Measurements from ENCODE around the gene DLG2.
"Not testable (repeated sequence)": the region's sequence is repeated elsewhere in the genome, so short reads cannot be mapped to it uniquely, and the experiment has no call there.

DLG2 gene

GRCh38 chr11:83744620-83745192 lies 1882.4 kb downstream of the DLG2 start:
- no peaks in the 10 kb centered on the region for H3K4me1 ChIP-seq (ENCODE audit: control insufficient read depth, low read length)
- H3K27ac ChIP-seq (ENCODE audit: low read depth, low read length), result no peak overlapping the region
- H3K9me2 ChIP-seq (replicated peaks; ENCODE audit: control insufficient read depth, low read length), result no peaks in the 10 kb centered on the region
- no peaks in the 10 kb centered on the region for H3K79me2 ChIP-seq (ENCODE audit: control insufficient read depth, low read length)
- H3K27me3 ChIP-seq (ENCODE audit: control insufficient read depth, low read length), result no peaks in the 10 kb centered on the region; the same call in 1 of the 2 replicates
- H4K20me1 ChIP-seq (ENCODE audit: control insufficient read depth, insufficient read depth, low read depth, low read length), result no peaks in the 10 kb centered on the region
- TF ChIP-seq CTCF (IDR thresholded peaks at IDR 0.05; ENCODE audit: low read depth, low read length, poor library complexity, severe bottlenecking) (no peak), EZH2phosphoT487 (IDR thresholded peaks at IDR 0.05; ENCODE audit: borderline replicate concordance, low read length) (no peak)
- H3K9me3 ChIP-seq (ENCODE audit: control insufficient read depth, insufficient read depth, low read length), result no peaks in the 10 kb centered on the region
- H3F3A ChIP-seq (ENCODE audit: control insufficient read depth, insufficient read depth), result no peaks in the 10 kb centered on the region
- no peak overlapping the region for H3K4me3 ChIP-seq (ENCODE audit: low read length)
- H3K36me3 ChIP-seq (ENCODE audit: control insufficient read depth, low read length), result no peaks in the 10 kb centered on the region
- no peak overlapping the region for H3K4me2 ChIP-seq (ENCODE audit: low read length)

GRCh38 chr11:83736684-83737083 lies 1890.5 kb downstream of the DLG2 start:
- peaks cover 13% of the 10 kb centered on the region for H3K27me3 ChIP-seq (ENCODE audit: control insufficient read depth, low read length)
- H3F3A ChIP-seq (ENCODE audit: control insufficient read depth, insufficient read depth), result no peaks in the 10 kb centered on the region
- H3K4me1 ChIP-seq (ENCODE audit: control insufficient read depth, low read length), result no peaks in the 10 kb centered on the region
- no peaks in the 10 kb centered on the region for H3K36me3 ChIP-seq (ENCODE audit: control insufficient read depth, low read length)
- TF ChIP-seq EZH2phosphoT487 (IDR thresholded peaks at IDR 0.05; ENCODE audit: borderline replicate concordance, low read length) (no peak), CTCF (IDR thresholded peaks at IDR 0.05; ENCODE audit: low read depth, low read length, poor library complexity, severe bottlenecking) (no peak)
- H3K9me2 ChIP-seq (replicated peaks; ENCODE audit: control insufficient read depth, low read length), result no peaks in the 10 kb centered on the region
- no peak overlapping the region for H3K4me3 ChIP-seq (ENCODE audit: low read length)
- no peaks in the 10 kb centered on the region for H3K79me2 ChIP-seq (ENCODE audit: control insufficient read depth, low read length)
- H3K9me3 ChIP-seq (ENCODE audit: control insufficient read depth, insufficient read depth, low read length), result no peaks in the 10 kb centered on the region
- no peak overlapping the region for H3K4me2 ChIP-seq (ENCODE audit: low read length)
- H4K20me1 ChIP-seq (ENCODE audit: control insufficient read depth, insufficient read depth, low read depth, low read length), result no peaks in the 10 kb centered on the region
- H3K27ac ChIP-seq (ENCODE audit: low read depth, low read length), result no peak overlapping the region

GRCh38 chr11:83734120-83734519 lies 1893.0 kb downstream of the DLG2 start:
- no peak overlapping the region for H3K4me3 ChIP-seq (ENCODE audit: low read length)
- H3K9me3 ChIP-seq (ENCODE audit: control insufficient read depth, insufficient read depth, low read length), result no peaks in the 10 kb centered on the region
- H3F3A ChIP-seq (ENCODE audit: control insufficient read depth, insufficient read depth), result no peaks in the 10 kb centered on the region
- peaks cover 16% of the 10 kb centered on the region for H3K27me3 ChIP-seq (ENCODE audit: control insufficient read depth, low read length)
- H3K9me2 ChIP-seq (replicated peaks; ENCODE audit: control insufficient read depth, low read length), result no peaks in the 10 kb centered on the region
- H3K79me2 ChIP-seq (ENCODE audit: control insufficient read depth, low read length), result no peaks in the 10 kb centered on the region
- H3K4me2 ChIP-seq (ENCODE audit: low read length), result no peak overlapping the region
- H3K4me1 ChIP-seq (ENCODE audit: control insufficient read depth, low read length), result no peaks in the 10 kb centered on the region
- TF ChIP-seq CTCF (IDR thresholded peaks at IDR 0.05; ENCODE audit: low read depth, low read length, poor library complexity, severe bottlenecking) (no peak), EZH2phosphoT487 (IDR thresholded peaks at IDR 0.05; ENCODE audit: borderline replicate concordance, low read length) (no peak)
- H4K20me1 ChIP-seq (ENCODE audit: control insufficient read depth, insufficient read depth, low read depth, low read length), result no peaks in the 10 kb centered on the region
- no peaks in the 10 kb centered on the region for H3K36me3 ChIP-seq (ENCODE audit: control insufficient read depth, low read length)
- no peak overlapping the region for H3K27ac ChIP-seq (ENCODE audit: low read depth, low read length)

- H3K4me1 ChIP-seq (ENCODE audit: control insufficient read depth, low read length); H3K27ac ChIP-seq (ENCODE audit: low read depth, low read length): not testable (repeated sequence)
These were observed 1895.9 kb downstream of the DLG2 start for GRCh38 chr11:83731288-83731687.

More at GRCh38 chr11:83731288-83731687, 1895.9 kb downstream of the DLG2 start:
- not testable (repeated sequence) for H3K79me2 ChIP-seq (ENCODE audit: control insufficient read depth, low read length); H3K27me3 ChIP-seq (ENCODE audit: control insufficient read depth, low read length); H3F3A ChIP-seq (ENCODE audit: control insufficient read depth, insufficient read depth); H4K20me1 ChIP-seq (ENCODE audit: control insufficient read depth, insufficient read depth, low read depth, low read length); H3K9me3 ChIP-seq (ENCODE audit: control insufficient read depth, insufficient read depth, low read length); H3K36me3 ChIP-seq (ENCODE audit: control insufficient read depth, low read length); H3K4me3 ChIP-seq (ENCODE audit: low read length); H3K4me2 ChIP-seq (ENCODE audit: low read length); H3K9me2 ChIP-seq (replicated peaks; ENCODE audit: control insufficient read depth, low read length)

All from DOHH2 (cell line).